NB4 (cell line): ENCODE data around the gene SHISA5.

Experiments
- CTCF ChIP-seq: IDR thresholded peaks from one replicate; pipeline ENCODE4 v1.5.1; 2012; ENCODE audit warnings: low read depth, low read length
- POLR2A ChIP-seq: IDR thresholded peaks from 2 replicates; pipeline ENCODE4 v1.6.1; 2011; ENCODE audit warnings: mild to moderate bottlenecking; ENCODE audit not compliant: insufficient read length; ENCODE audit errors: extremely low read depth

GRCh38 chr3:48467473-48468267 lies 36.3 kb downstream of the SHISA5 start:
- TF ChIP-seq POLR2A (no peak), CTCF (no peak)
